ENCODE results near the gene GAS2L1. TPM values are rescaled to one million over a fixed set of nuclear protein-coding genes. Genes with fewer than 3 reads are reported as not detected.

The GAS2L1 gene
- polyA plus RNA-seq, 3 donors, result 16.7 to 31.8 (median 20.0) TPM

DNA sequence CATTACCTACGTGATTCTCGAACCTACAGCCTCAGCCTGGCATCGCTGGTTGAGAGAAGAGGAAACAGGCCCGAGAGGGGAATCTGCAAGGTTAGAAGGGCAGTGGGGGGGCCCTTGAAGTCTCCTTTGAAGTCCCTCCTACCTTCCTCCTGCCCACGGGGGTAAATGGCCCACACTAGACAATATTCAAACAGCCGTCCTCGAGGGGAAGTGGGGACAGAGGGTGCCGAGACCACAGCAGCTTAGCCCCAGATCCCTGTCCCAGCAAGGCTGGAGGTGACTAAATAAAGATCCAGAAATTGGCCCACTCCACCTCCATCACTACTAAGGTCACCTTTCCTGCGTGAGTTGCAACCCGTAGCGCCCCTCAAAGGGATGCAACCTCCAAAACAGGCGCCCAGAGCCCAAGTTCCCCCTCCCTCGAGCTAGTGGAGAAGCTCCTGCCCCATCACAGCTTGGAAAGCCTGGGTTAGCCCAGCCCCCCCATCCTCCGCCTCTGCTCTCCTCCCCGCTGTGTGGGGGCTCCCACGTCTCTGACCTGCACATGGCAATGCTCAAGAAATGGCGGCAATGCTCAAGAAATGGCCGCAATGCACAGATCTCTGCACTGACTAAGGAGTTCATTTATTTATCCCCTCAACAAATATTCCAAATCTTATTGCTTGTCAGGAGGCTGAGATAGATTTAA lies 9.8 kb downstream of the GAS2L1 start:
- WGBS, 3 donors, result 51 to 64% (median 54%) methylated on average over 18 of the region's 18 CpGs

DNA sequence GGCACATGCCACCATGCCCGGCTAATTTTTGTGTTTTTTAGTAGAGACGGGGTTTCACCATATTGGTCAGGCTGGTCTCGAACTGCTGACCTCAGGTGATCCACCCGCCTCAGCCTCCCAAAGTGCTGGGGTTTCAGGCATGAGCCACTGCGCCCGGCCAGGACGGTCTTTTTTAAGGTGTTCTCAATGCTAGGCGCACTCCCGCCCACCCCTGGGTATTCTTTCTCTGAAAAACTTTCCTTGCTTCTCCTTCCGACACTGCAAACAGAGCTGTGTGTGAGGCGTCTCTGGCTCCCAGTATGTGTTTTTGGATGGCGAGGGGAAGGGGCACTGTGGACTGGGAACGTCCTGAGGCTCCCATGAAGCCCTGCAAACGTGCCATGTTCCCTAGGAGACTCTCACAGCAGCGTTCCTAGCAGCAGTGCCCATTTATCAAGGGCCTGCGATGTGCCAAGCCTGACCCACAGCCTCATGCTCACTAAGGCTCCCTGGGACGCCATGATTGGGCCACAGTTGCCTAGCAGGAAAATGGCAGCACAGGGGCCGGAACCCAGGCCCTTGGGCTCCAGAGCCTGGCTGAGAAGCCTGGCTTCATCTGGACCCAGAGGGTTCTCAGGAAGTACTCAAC lies 11.5 kb downstream of the GAS2L1 start:
- no peak overlapping the region for H3K27ac ChIP-seq (ENCODE audit: low read depth, low read length)
- WGBS, 3 donors, result 92 to 95% (median 92%) methylated on average over 17 to 18 of the region's 18 CpGs

More for the DNA sequence above, 9.8 kb downstream of the GAS2L1 start:
- no peak overlapping the region for H3K27ac ChIP-seq (ENCODE audit: low read depth, low read length)

DNA sequence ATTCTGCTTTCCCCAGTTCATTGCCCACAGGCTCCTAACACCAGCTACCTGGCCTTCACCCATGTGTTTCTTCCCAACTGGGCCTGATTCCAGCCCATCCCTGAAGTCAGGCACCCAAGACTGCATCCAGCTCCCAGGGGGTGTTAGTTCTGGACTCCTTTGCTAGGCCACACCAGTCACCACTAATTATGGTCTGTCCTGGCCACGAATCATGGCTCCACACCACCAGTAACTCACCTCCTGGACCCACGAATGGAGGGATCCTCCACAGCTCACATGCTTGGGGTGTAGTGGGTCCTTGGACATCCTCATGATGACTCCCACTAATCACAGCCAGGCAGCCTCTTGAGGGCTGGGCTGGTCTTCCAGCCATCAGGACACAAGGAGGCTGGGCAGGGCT lies 12.6 kb downstream of the GAS2L1 start:
- no peak overlapping the region for H3K27ac ChIP-seq (ENCODE audit: low read depth, low read length)
- WGBS, 3 donors, result 78 to 89% (median 81%) methylated on average over 2 of the region's 2 CpGs

DNA sequence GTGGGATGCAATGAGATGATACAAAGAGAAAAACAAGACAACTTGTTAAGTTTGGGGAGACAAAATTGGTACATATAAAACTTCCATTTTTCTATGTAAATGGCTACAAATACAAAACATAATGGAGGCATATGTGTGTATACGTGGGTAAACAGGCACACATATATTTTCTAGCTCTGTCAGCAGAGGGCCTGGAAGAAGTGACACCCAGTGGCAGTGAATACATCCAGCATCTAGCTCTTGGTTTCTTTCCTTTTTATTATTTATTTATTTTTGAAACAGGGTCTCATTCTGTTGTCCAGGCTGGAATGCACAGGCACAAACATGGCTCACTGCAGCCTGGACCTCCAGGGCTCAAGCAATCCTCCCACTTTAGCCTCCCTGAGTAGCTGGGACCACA lies 14.1 kb downstream of the GAS2L1 start:
- WGBS, 3 donors, result 55 to 80% (median 66%) methylated on average over 1 of the region's 1 CpG
- H3K27ac ChIP-seq (ENCODE audit: low read depth, low read length), result no peak overlapping the region

DNA sequence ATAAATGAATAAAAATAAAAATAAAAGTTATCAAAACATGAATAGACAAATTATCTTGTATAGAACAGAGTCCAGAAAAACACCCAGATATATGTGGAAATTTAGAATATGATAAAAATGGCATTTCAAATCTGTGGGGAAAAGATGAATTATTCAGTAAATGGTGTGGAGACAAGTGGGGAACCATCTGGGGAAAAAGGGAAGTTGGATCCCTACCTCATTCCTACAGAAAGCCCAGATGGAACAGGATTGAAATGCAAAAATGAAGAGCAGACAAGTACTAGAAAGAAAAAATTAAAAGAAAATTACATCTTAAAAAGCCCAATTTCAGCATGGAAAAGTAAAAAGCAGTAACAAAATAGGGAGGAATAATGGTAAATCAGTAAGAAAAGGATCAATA lies 17.2 kb downstream of the GAS2L1 start:
- H3K27ac ChIP-seq (ENCODE audit: low read depth, low read length), result no peak overlapping the region

DNA sequence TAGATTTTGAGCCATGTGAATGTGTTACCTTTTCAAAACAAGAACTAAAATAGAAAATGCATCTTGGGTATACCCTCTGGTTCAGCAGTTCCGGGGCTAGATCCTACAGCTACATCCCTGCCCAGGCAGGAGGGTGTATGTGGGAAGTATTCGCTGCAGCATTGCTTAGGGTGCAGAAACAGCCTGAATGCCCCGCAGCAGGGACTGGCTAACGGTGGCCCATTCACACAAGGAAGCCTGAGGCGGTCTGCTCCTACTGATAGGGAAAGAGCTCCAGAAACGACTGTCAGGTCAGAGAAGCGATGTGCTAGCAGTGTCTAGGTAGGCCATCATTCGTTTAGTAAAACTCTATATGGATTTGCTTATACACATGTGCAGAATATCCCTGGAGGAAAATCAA lies 18.9 kb downstream of the GAS2L1 start:
- WGBS, 3 donors, result 80 to 83% (median 81%) methylated on average over 8 of the region's 8 CpGs
- H3K27ac ChIP-seq (ENCODE audit: low read depth, low read length), result no peak overlapping the region

DNA sequence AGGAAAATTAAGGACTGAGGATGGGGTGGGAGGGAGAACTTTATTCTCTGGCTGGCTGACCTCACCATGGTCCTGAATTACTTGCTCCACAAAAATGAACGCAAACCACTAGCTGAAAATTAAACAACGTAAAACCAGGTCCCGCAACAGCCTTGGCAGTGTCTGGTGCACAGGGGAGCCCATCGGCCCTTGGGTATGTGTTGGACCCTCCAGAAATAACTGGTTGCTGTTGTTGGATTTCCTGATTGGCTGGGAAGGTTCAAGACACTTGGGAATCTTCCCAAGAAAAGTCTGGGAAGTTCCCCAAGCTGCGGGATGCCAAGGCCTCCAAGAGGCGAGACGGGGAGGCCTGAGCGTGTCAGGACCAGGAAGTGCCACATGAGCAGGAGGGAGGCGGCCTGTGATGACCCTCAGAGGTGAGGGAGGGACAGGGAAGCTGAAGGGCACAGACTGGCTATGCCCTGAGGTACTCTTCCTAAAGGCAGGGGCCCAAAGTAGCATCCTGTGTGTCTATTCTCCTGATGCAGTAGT lies 19.4 kb downstream of the GAS2L1 start:
- 58 to 60% (median 59%) methylated on average over 9 of the region's 9 CpGs for WGBS, 3 donors
- no peak overlapping the region for H3K27ac ChIP-seq (ENCODE audit: low read depth, low read length)

DNA sequence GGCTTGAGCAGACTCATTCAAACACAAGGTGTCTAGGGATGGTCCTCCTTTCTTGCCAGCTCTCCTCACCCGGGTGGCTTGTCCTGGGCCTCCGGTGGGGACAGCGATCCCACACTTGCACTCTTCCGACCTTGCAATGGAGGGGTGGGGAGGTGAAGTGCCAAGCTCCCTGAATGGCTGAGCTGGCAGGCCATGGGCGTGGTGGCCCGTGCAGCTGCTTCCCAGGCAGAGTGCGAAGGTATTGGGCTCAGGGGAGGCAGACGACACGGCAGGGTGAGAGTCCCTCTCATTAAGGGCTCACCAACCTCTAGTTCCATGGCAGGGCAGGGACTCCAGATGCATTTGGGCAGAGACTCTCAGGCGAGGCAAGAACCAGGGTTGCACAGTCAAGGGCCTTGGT lies 20.0 kb downstream of the GAS2L1 start:
- no peak overlapping the region for H3K27ac ChIP-seq (ENCODE audit: low read depth, low read length)
- WGBS, 3 donors, result 87 to 93% (median 91%) methylated on average over 10 of the region's 10 CpGs

DNA sequence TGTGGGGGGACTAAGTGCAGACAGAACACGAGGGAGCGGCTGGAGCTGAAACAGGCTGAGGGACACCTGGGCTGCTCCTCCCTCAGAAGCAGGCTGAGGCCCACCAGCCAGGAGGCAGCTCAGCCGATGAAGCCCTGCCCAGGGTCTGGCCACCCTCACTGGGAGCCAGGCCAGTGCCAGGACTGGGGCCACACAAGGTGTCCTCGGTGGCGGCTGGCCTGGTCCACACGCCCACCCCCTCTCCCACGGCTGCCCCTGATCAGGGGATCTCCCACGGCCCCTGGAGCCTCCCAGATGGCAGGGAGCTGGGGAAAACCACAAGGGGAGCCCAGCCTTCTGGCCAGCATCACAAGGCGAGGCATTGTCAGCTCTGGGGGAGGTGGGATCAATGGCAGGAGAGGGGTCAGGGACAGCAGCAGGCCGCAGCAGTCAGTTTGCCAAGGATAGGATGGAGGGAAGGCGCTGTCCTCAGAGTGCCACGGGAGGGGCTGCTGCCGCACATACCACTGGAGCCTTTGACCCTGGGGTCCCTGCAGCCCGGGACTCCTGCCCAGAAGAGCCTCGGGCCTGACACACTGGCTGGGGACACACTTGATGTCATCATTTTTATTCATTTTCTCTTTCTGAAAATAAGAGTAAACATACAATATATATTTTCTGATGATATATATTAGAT lies 20.8 kb downstream of the GAS2L1 start:
- WGBS, 3 donors, result 82 to 89% (median 82%) methylated on average over 15 of the region's 15 CpGs
- no peak overlapping the region for H3K27ac ChIP-seq (ENCODE audit: low read depth, low read length)

DNA sequence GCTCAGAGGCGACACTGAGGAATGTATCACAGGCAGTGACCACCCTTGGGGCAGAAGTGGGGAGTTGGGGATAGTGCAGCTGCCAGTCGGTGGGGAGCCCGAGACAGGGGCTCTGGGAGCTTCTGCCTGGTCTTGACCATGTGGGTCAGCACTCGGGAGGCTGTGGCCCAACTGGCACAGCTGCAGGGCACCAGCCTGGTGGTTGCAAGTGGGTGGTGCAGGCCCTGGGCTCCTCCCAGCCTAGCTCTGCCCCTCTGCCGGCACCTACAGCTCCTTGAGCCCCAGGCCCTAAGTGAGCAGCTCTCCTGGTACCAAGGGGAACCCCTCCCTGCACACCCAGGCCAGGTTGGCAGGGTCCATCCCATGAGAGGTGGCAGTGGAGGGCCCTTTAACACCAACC lies 21.6 kb downstream of the GAS2L1 start:
- no peak overlapping the region for H3K27ac ChIP-seq (ENCODE audit: low read depth, low read length)
- 94 to 95% (median 95%) methylated on average over 5 of the region's 5 CpGs for whole genome bisulfite sequencing, 3 donors

DNA sequence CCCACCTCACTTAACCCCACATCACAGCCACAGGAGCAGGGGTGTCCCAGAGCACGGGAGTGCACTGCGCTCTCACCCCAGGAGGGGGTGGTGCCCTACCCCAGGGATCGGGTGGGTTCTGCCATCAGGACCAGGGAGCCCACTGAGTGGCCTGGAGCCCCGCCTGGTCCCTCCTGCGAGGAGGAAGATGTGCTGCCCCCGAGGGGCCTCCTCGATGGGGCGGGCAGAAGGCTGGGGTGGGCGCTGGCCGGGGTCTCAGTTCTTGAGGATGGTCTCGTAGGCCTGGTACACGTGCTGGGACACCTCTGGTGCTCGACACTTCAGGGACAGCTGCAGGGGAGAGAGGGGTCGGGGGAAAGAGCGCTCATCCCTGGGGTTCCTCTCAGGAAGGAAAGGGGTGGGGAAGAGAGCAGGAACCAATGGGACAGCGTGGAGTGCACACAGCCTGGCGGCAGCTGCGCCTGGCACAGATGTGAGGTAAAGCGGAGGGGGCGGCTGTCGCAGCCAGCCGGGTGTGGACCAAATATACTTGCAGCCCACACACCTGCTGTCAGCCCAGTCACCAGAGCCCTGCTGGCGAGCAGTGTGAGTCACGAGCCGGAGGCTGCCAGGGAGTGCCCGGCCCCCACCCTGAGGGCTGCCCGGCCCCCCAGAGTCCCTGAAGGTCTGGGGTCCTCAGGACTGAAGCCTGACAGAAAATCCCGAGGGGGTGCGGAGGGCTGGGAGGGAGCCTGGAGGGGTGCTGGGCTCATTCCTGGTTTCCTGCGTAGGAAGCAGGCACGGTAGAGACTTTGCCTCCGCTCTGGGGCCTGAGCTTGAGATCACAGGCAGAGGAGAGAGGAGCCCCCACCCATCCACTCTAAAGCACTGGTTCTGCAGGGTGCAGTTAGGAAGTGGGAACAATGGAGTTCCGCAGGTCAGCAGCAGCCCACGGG lies 22.4 kb downstream of the GAS2L1 start:
- 86 to 93% (median 87%) methylated on average over 30 to 34 of the region's 34 CpGs for WGBS, 3 donors
- H3K27ac ChIP-seq (ENCODE audit: low read depth, low read length), result no peak overlapping the region

DNA sequence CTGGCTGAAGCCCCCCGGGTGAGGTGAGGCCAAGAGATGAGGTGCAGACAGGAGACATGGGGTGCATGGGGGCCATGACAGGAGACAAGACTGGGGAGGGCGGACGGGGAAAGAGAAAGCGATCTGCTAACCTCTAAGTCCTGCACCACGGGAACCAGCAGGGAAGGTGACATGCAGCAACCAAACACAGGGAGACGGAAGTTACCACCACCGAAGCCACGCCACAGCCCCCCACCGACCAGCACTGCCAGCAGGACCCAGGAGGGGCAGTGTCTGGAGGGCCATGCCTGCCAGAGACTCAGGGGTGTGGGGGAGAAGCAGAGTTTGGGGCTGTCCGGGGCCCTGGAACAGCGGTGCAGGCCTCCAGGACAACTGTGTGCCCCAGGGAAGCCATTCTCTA lies 23.1 kb downstream of the GAS2L1 start:
- 93 to 96% (median 95%) methylated on average over 11 of the region's 11 CpGs for WGBS, 3 donors
- no peak overlapping the region for H3K27ac ChIP-seq (ENCODE audit: low read depth, low read length)

DNA sequence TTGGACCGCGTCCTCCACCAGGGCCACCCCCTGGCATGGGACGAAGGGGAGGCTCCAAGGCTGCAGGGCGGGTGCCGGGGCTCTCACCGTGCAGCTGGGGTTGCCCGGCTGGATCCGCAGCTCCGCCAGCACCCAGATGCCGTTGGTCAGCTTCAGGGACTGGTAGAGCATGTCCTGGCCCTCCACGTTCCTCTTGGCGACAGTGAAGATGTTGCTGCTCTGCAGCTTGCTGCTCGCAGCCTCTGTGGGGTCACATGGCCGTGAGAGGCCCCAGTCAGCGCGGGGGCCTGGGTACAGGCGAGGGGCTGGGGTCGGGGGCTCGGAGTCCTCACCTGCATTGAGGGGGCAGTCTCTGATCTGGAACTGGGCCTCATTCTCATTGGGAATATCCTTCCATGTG lies 23.8 kb downstream of the GAS2L1 start:
- WGBS, 3 donors, result 79 to 89% (median 85%) methylated on average over 19 of the region's 19 CpGs

DNA sequence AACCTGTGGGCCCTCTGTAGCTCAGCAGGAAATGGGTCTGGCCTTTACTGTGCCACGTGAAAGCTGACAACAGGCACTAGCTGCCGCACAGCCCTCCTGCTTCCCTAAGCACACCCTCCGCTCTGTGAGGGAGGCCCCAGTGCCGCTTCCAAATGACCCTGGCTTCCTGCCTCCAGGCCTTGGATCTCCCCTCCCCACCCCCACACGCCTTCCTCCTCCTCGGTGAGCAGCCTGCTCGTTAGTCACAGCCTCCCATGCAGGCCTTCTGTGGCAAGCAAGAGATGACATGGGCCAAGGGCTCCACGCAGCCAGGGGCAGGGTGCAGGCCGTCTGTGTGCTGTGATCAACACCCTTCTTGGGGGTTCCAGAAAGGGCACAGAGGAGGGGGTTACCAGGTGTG lies 24.3 kb downstream of the GAS2L1 start:
- no peak overlapping the region for H3K27ac ChIP-seq (ENCODE audit: low read depth, low read length)
- WGBS, 3 donors, result 54 to 60% (median 54%) methylated on average over 9 of the region's 9 CpGs

More for the DNA sequence above, 23.8 kb downstream of the GAS2L1 start:
- H3K27ac ChIP-seq (ENCODE audit: low read depth, low read length), result no peak overlapping the region

DNA sequence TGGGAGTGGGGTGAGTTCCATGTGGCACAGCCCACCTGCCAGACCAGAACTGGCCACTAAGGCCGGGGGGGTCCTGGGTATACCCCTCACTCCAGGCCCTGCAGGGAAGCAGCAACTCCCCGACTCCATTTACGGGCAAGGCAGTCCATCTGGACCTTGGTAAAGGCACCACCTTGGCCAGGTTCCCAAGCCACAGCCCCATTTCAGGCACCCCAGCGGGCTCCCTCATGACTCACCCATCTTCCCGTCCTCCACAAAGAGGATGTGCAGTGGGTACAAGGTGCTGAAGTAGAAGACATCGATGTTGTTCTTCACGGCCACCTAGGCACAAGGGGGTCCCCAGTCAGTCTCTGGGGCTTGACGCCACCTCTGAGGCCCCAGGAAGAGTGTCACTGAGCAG lies 24.8 kb downstream of the GAS2L1 start:
- no peak overlapping the region for H3K27ac ChIP-seq (ENCODE audit: low read depth, low read length)
- WGBS, 3 donors, result 87 to 94% (median 92%) methylated on average over 8 of the region's 8 CpGs

DNA sequence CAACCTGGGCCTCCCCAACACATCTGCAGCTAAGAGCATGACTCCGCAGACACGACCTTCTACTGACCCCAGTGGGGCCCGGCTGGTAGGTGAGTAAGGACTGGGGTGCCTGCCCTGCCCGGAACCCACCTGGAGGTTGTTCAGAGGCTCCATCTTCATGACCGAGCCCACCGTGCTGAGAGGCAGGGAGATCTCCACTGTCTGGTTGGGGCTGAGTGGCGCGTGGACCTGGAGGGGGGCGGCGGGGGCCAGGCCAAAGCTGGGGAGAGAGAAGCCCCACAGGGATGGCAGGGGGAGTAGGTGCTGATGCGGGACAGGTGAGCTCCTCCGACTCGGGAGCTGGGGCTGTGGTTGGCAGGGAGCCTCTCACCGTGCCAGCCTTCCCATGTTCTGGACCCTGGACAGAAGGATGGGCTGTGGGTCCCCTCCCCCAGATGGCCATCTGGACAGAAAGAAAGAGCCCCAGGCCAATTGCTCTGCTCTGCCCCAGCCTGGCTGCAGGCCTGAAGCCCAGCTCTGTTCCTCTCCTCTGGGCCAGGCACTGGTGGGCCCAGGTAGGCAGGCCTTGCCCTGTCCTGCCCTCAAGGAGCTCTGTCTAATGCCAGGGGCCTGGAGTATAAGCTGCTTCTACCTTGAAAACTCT lies 25.3 kb downstream of the GAS2L1 start:
- WGBS, 3 donors, result 81 to 91% (median 85%) methylated on average over 13 to 14 of the region's 14 CpGs
- no peak overlapping the region for H3K27ac ChIP-seq (ENCODE audit: low read depth, low read length)

DNA sequence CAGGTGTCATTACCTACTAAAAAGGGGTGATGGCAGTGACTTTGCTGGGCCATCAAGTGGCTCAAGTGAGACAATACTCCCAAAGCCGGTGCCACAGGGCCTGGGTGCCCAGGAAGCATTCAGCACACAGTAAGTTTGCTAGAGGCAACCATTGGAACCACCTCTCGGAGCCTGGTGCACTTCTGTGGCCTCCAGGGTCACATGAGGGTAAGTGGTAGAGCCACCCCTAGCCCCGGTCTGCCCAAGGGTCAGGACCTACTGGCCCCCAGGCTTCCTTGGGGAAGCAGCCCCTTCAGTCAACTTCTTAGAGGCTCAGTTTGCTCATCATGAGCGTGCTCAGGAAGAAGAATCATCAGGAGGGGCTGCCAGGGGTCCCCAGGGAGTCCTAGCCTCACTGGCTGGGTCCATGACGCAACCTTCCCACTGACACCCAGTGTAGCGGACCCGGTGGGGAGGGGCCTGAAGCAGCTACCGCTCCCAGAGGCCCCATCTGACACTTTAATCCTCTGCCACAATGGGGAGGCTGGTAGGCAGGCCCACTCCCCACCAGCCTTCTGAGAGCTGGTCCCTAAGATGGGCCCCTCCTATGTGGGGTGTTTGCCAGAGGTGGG lies 26.5 kb downstream of the GAS2L1 start:
- 89 to 97% (median 93%) methylated on average over 8 of the region's 8 CpGs for WGBS, 3 donors
- H3K27ac ChIP-seq (ENCODE audit: low read depth, low read length), result no peak overlapping the region

DNA sequence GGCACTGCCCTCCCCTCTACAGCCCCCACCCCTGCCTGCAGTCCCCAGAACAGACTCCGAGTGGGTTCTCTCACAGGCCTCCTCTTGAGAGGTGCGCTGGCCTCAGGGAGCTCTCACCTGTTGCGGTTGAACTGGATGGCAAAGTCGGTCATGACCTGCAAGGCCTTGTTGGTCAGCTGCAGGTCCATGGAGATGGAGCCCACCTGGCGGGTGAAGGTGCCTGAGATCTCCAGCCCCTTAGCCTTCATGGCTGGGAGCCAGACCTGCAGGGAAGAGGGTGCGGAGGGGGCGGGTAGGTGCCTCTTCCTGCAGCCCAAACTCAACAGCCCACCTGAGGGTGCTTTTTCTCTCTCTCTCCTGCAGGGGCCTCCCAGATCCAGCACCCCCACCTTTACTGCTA lies 27.7 kb downstream of the GAS2L1 start:
- 91 to 98% (median 98%) methylated on average over 7 of the region's 7 CpGs for WGBS, 3 donors
- no peak overlapping the region for H3K27ac ChIP-seq (ENCODE audit: low read depth, low read length)

Measured in adipose tissue (tissue), 3 donors.